CD4-positive, alpha-beta T cell treated with Interleukin-4 for 4 hours (primary cell): ENCODE data around the gene QPCT.
"Not testable (repeated sequence)": the region's sequence is repeated elsewhere in the genome, so short reads cannot be mapped to it uniquely, and the experiment has no call there.

Experiments used
- DNase-seq: peaks from one replicate; pipeline ENCODE4 v3.0.0-alpha.2; 2020

QPCT gene

DNA sequence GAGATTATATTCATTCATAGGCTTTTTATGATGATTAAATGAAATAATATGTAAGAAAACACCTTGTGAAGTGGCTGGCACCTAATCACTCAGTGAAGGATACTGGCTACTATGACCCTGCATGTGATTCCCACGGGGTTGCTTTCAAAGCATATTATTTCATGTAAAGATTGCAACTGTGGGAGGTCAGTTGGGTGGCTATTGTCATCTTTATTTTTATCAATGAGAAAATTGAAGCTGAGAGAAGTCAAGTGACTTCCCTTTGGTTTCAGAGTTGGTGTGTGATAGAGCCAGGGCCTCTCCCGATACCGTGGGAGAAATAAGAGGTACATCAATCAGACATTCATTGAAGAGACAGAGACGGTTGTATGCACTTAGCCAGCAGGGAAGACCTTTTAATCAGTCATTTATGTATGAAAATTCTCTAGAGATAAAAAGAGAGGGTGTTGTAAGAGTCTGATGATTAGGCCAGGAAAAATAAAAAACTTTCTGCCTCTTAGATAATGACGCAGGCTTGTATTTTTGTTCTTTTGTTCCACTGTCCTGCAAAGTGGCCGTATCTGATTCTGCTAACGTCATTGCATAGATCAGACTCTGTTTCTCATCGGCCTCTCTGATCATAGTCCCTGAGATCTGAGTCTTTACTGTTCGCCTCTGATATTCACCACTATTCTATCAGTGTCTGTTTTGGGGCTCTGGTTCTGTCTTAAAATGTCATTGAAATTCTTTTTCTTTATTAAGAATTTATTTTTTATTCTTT is 50.5 kb downstream of the QPCT start:
- no peak for DNase-seq

DNA sequence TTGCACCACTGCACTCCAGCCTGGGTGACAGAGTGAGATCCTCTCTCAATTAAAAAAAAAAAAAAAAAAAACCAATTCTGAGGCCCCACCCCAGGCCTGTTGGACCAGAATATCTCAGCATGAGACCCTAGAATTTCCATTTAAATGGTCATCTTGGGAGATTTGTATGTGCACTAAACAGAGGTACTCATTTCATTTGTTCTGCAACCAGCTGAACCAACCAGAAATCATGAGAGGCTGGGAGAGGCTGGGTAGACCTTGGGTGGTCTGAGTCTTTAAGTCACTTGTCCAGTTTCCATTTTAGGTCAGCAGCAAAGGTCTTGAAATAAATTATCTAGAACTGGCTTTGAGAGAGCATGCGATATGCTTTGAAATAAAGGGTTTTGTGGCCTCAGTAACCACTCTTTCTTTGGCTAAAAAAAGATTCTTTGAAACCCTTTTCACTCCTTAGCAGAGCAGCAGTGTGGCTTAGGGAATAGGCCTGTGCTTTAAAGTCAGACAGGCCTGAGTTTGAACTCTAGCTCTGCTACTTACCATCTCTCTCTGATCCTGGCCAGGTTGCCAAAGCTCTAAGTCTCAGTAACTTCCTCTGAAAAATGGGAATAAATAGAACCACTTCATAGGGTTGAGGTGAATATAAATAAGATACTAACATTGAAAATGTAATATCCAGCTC is 52.6 kb downstream of the QPCT start:
- DNase-seq: no peak

DNA sequence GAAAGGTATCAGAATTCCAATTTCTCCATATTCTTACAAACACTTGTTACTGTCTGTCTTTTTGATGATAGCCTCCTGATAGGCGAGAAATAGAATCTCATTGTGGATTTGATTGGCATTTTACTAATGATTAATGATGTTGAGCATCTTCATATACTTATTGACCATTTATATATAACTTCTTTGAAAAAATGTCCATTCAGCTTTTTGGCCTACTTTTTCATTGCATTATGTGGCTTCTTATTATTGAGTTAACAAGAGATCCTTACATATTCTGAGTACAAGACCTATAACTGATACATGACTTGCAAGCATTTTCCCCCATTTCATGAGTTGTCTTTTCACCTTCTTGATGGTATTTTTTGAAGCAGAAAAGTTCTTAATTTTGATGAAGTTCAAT is 54.6 kb downstream of the QPCT start:
- no peak for DNase-seq

DNA sequence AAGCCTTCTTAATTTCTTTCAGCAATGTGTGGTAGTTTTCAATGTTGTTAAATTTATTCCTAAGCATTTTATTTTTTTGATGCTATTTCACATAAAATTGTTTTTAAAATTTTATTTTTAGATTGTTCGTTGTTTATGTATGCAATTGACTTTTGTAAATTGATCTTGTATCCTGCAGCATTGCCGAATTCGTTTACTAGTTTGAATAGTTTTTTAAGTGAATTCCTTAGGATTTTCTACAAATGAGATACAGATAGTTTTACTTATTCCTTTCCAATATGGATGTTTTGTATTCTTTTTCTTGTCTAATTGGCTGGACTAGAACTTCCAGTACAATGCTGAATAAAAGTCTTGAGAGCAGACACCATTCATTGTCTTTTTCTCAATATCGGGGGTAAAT is 55.6 kb downstream of the QPCT start:
- no peak for DNase-seq

DNA sequence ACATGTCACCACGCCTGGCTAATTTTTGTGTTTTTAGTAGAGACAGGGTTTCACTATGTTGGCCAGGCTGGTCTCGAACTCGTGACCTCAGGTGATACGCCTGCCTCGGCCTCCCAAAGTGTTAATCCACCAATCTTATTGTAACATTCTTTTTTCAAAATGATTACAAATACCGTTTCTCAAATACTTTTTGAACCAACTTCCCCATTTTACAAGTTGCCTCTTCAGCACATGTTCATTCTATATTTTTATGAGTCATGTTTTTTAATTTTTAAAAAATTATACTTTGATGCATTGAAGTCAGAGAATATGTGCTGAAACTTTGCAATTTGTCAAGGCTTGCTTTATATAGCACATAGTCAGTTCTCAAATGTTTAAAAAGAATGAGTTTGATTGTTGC is 58.2 kb downstream of the QPCT start:
- DNase-seq: no peak

DNA sequence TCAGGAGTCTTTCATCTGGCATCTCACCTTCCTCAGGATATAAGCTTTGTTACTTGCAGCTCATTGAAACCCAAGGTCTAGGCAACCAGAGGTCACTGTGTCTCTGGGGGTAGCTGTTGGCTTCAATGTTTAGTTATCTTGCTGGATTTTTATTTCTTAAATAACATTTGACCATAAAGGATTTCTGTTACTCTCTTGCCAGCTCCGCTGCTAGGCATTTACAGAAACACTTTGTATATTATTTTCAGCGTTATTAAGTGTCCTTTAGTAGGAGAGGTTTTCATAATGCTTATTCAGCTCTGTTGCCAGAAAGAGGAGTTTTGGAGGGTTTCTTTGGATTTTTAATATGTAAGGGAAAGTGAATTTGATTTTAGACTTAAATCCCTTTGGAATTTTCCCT is 61.4 kb downstream of the QPCT start:
- DNase-seq: no peak

DNA sequence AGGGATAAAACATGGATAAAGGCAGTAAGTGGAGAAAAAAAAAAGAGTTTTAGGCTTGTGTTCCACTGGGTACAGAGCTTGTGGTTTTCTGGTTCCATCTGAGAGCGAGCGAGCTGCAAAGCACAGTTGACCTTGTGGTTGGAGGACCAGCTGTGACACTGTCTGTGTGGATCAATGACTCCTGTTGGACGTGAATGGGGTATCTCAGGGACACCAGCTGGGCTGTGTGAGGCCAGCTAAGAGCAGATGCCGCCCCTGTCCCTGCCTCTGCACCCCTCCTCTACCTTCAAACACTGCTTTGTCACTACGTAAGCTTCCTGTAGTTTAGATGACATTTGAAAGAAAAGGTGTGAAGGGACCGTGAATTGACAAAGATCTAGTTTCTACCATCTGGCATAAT is 67.8 kb downstream of the QPCT start:
- no peak for DNase-seq

DNA sequence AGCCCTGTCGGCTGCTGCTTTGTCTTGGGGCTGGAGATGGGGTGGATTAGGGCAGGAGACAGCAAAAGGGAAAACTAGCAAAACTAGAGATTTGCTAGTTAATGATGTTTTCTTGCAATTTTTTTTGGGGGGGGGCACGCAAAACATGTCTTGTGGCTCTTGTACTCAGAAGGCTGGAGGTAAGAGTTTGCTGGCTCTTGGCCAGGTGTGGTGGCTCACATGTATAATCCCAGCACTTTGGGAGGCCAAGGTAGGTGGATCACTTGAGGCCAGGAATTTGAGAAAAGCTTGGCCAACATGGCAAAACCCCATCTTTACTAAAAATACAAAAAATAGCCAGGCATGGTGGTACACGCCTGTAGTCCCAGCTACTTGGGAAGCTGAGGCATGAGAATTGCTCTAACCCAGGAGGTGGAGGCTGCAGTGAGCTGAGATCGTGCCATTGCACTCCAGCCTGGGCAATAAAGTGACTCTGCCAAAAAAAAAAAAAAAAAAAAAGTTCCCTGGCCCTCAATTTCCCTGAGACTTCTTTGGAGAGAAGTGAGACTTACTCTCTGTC is 69.6 kb downstream of the QPCT start:
- DNase-seq: not testable (repeated sequence)

DNA sequence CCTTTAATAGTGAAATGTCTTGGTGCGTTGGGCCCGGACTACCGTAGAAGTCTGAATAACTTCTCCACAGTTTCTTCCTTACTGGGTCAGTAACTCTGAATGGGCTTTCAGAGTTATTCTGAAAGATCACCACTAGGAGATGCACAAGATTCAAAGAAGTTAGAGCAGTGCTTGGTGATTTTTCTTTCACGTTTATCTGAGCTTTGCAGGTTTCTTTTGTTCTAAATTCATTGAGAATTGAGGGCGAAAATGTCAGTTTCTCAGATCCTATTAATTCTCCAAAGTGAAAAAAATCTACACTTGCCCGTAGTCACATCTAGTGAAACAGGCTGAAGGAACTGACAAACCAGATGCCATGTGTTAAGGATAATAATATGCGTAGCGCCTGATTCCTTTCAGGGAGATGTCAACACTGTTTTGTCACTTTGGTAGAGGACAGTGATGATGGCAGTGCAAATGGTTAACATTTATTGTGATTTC is 70.1 kb downstream of the QPCT start:
- DNase-seq: peak; percentile 64

DNA sequence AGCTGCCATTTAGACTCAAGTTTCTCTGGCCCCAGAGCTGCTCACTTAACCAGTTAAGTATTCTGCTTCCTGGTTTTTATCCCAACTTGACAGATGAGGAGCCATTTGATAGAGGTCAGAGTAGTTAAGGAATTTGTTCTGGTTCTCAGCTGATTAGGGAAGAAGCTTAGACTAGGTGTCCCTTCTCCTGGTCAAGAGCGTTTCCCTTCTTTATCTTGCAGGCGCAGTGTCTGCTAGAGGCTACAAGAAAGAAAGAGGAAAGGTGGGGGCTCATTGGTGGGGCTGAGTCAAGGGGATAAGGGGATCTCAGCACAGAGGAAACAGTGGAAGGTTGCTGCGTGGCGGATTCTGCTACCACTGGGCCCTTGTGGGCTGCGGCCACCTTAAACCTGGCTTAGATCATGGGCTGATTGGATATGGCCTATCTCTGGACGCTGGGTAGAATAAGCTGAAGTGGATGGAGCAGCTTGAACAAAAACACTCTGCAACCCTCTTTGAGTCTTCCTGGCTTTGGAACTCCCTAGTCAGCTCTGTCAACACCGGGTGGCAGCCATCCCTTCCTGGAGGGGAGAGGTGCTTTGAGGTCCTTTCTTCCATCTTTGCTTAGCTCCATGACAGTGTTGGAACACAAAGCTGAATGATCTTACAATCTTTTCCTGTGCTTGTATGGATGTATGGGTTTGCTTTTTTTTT is 70.8 kb downstream of the QPCT start:
- no peak for DNase-seq

DNA sequence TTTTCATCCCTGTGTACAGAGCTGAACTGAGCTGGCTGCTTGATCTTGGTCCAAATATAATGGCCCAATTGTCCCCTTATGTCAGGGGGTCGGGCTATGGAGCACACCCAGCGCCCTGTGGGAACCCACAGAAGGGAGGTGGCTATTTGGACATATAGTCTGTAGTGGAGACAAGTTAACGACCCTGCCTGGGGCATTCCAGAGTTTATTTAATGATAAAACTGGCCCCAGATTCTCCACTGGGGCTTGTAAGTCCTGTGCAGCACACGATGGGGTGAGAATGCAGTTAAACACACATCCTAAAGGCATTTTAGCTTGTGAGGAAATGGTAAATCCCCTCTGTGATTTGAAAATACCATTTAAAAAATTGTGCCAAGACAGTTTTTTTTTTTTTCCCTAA is 72.9 kb downstream of the QPCT start:
- no peak for DNase-seq

DNA sequence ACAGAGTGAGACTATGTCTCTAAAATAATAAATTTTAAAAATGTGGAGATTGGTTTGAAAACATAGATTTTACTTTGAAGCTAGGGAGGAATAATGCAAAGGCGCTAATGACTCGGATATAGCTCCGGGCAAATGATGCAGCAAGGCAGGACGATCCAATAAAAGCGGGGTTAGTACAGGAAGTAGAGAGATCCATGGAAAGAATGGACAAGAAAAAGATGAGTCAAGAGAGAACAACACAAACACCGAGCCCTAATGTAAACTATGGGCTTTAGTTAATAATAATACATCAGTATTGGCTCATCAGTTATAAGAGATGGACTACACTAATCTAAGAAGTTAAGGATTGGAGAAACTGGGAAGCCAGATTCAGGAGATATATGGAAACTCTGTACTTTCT is 74.5 kb downstream of the QPCT start:
- no peak for DNase-seq

DNA sequence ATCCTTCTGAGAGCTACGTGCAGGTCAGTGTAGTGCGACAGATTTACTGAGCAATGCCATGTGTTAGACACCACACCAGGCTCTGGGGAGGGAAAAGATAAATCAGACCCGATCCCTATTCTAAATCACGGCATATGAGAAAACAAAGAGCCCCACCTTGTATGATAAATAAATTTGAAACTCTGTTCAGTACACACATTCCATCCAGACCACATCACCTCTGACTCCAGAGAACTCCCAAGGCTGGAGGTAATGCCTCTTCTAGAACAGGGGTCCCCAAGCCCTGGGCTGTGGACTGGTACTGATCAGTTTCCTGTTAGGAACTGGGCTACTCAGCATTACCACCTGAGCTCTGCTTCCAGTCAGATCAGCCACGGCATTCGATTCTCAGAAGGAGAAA is 77.3 kb downstream of the QPCT start:
- DNase-seq: no peak

DNA sequence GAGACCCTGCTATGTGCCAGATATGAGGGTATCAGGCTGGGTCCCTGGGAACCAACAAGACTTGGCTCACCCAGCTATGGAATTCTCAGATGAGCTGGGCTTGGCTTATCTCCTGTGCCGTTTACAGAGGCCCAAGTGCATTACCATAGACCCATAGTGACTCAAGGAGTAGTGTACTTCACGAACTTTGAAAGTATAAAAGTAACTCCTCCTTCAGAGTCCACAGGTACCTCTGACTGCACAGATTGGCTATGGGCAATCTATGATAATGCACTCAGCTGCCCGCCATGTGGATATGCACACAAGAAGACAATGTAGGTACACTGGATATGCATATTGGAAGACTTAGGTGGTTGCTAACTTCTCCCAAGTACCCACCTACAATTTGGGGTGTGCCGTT is 78.4 kb downstream of the QPCT start:
- no peak for DNase-seq
